Astrocyte of the cerebellum (primary cell): ENCODE measurements around the gene KIRREL3.
A peak's percentile ranks its signal among the peaks of the same experiment; 100 is the strongest.

Source experiments
- DNase-seq: peaks from one replicate; pipeline ENCODE4 v3.0.0-alpha.2; 2011; ENCODE audit warnings: low read depth
- H3K4me3 ChIP-seq: 2 replicates; pipeline ENCODE4 v1.5.1; 2011; ENCODE audit warnings: mild to moderate bottlenecking, low read depth, low read length, moderate library complexity
- in situ Hi-C: cut with HindIII; loops from 2 replicates; pipeline ENCODE4 v1.10.0; 2017; ENCODE audit warnings: low sequenced_read_pairs
- TF ChIP-seq, protein P1 (sequence below): IDR thresholded peaks from 2 replicates; pipeline ENCODE4 v1.5.1; 2012; ENCODE audit warnings: low read length, low read depth, moderate library complexity, mild to moderate bottlenecking; ENCODE audit errors: missing control alignments

The KIRREL3 gene

DNA sequence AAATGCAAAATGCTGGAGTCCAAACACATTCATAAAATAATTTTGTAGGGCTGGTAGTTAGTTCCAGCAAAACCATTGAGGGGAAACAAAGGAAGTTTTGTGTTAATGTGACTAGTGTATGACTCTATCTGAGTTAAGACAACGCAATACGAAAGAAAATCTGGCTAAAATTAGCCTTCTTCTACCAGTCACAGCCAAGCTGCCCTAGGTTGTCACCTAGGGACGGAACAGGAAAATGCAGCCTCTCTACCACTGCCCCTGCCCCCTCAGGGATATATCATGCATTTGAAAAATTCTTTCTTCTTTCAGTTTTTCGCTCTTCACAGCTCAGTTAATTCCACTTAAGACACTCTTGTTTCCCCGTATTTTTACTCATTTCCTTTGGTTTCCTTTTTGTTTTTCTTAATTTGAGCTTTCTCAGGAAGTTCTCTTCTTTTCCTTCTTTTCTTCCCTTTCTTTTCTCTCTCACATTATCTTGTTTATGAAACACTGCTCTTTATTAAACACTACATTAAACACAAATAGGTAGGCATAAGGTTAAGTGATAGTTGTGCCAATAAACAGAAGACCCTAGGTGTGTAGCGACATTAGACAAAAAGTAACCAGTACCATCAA lies 30.6 kb downstream of the KIRREL3 start:
- peak; percentile 37 for DNase-seq
- in situ Hi-C loops, result no loop called here
- no peak overlapping the region for H3K4me3 ChIP-seq
- TF ChIP-seq, protein P1, sequence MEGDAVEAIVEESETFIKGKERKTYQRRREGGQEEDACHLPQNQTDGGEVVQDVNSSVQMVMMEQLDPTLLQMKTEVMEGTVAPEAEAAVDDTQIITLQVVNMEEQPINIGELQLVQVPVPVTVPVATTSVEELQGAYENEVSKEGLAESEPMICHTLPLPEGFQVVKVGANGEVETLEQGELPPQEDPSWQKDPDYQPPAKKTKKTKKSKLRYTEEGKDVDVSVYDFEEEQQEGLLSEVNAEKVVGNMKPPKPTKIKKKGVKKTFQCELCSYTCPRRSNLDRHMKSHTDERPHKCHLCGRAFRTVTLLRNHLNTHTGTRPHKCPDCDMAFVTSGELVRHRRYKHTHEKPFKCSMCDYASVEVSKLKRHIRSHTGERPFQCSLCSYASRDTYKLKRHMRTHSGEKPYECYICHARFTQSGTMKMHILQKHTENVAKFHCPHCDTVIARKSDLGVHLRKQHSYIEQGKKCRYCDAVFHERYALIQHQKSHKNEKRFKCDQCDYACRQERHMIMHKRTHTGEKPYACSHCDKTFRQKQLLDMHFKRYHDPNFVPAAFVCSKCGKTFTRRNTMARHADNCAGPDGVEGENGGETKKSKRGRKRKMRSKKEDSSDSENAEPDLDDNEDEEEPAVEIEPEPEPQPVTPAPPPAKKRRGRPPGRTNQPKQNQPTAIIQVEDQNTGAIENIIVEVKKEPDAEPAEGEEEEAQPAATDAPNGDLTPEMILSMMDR, result peak; percentile 94

DNA sequence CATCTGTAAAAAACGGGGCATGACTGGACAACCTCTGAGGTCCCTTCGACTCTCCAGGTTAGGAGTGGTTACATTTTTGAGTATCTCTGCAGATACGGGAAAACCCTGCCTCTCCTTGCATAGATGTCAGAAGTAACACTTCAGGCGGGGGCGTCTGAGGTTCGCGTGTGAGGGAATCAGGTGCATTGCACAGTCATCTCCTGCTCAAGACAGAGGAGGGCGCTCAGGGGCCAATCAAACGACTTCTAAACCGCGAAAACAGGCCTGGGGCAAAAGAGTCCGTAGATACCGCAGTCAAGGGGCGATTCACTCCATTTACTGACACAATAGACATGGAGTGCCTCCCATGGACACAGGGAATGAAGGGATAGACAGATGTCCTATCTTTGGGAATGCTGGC lies 31.7 kb downstream of the KIRREL3 start:
- in situ Hi-C loops, result no loop called here
- DNase-seq, result no peak
- TF ChIP-seq, protein P1, result no peak
- H3K4me3 ChIP-seq, result no peak overlapping the region

DNA sequence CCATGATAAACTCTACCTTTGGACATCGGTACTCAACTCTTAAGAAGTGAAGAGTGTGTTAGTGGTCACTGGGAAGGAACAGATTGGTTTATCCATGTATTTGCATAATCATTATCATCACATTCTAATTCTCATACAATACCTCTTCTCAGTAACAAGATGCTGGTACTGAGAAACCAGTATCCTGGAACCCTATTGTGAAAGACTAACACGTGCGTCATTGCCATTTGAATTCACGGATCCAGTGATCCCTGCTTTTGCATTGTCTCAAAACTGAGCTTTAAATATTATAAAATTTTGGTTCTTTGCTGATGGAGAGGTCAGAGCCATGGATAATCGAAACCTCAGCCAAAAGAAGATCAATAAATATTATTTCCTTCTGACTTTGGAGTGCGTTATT lies 35.2 kb downstream of the KIRREL3 start:
- H3K4me3 ChIP-seq, result no peak overlapping the region
- no peak for DNase-seq
- in situ Hi-C loops, result no loop called here
- TF ChIP-seq, protein P1, result no peak

DNA sequence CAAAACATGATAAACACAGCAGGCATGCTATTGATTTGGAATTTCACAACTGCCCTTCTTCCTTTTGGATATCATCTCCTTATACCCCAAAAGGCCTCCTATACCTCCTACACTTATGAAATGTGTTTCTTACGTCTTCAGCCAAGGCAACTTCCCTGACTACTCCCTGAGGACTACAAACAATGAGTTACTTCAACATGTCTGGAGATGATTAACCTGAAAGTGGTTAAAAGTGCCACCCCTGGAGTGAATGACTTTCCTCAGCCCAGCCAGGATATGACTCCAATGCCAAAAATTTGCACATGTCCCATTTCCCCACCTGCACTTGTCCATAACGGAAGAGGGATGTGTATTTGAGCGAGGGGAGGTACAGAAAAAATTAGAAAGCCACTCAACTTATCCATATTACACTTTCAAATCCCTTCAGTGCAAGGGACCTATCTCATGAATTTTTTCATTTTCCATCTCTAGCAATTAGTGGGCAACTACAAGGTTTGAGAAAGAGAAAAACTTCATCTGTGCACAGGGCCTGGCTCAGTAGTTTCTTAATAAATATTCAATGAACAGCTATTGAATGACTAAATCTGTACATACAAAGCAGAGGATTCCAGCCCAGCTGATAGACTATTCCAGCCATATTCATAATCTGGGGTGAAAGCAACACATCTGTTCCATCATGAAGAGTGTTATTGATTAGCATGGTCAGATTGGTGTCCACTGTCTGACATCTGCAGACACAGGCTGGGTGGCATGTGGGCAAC lies 36.8 kb downstream of the KIRREL3 start:
- H3K4me3 ChIP-seq, result no peak overlapping the region
- in situ Hi-C loops, result no loop called here
- peak; percentile 61 for DNase-seq

DNA sequence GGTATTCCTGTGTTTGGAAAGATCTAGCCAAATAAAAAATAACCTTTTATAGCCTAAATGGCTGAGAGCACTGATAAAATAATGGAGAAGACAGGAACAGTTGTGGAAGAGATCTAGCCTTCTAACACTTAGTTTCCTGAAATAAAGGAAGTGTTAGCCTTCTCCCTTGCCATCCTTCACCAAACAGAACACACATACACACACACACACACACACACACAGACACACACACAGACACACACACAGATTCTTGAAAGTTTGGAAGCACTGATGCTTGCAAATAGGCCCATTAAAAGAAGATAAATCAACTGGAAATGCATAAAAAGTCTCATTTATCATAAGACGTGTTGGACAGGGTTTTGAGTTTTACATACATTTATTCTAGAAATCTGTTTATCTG lies 37.5 kb downstream of the KIRREL3 start:
- DNase-seq, result no peak
- in situ Hi-C loops, result no loop called here
- H3K4me3 ChIP-seq, result no peak overlapping the region
- TF ChIP-seq, protein P1, result no peak

More for the DNA sequence above, 36.8 kb downstream of the KIRREL3 start:
- TF ChIP-seq, protein P1, result no peak

DNA sequence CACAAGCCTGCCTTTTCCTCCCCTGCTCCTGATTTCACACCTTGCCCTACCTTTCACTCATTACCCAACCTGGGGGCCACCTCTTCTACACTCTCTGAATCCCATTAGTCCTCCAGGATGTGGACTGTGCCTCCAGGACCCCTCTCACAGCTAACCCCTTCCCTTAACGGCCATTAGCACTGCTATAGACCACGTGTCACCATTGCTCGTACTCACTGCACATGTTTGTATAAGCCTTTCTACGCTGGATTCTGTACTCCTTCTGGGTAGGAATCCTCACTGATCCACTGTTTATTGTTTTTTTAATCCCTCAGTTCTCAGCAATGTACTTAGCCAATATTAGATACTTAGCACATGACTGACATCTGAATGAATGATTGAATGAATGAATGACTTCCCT lies 40.9 kb downstream of the KIRREL3 start:
- no peak overlapping the region for H3K4me3 ChIP-seq
- in situ Hi-C loops, result no loop called here
- DNase-seq, result no peak
- TF ChIP-seq, protein P1, result no peak
